Omental fat pad (tissue), 4 donors: ENCODE measurements around the gene EIF4EBP2. TPM values are rescaled to one million over a fixed set of nuclear protein-coding genes. Genes with fewer than 3 reads are reported as not detected.

Experiments used
- ATAC-seq: fragments of 150-250 bp; one replicate; pipeline ENCODE4 v1.9.1; 2016; ENCODE audit warnings: mild to moderate bottlenecking, moderate library complexity; ENCODE audit not compliant: low FRiP score
- DNase-seq: peaks from one replicate; pipeline ENCODE4 v3.0.0-alpha.2; 2019; ENCODE audit warnings: low spot score
- total RNA-seq, 4 donors: library from RNA; depleted of rRNA; stranded (reverse); fragments of >200 nt; gene quantifications; one replicate each; pipeline ENCODE4 v1.1.0, GENCODE V29; 2016
- TF ChIP-seq, protein P1 (sequence below), 3 donors: fragments of 450-650 bp; IDR thresholded peaks; one replicate each; pipeline ENCODE4 v1.5.1; 2016 to 2017; ENCODE audit warnings: antibody characterized with exemption in 3 of 3, mild to moderate bottlenecking in 3 of 3, moderate library complexity in 2 of 3

Gene EIF4EBP2
- total RNA-seq, 4 donors from 2014 or later = 104 to 195 (median 141) TPM

- DNase-seq (no peak), ATAC-seq (no peak)
These were observed 28.2 kb downstream of the EIF4EBP2 start for GRCh38 chr10:70432101-70432500.

GRCh38 chr10:70432561-70433263 lies 28.8 kb downstream of the EIF4EBP2 start:
- DNase-seq (no peak), ATAC-seq (no peak)
- TF ChIP-seq, protein P1, sequence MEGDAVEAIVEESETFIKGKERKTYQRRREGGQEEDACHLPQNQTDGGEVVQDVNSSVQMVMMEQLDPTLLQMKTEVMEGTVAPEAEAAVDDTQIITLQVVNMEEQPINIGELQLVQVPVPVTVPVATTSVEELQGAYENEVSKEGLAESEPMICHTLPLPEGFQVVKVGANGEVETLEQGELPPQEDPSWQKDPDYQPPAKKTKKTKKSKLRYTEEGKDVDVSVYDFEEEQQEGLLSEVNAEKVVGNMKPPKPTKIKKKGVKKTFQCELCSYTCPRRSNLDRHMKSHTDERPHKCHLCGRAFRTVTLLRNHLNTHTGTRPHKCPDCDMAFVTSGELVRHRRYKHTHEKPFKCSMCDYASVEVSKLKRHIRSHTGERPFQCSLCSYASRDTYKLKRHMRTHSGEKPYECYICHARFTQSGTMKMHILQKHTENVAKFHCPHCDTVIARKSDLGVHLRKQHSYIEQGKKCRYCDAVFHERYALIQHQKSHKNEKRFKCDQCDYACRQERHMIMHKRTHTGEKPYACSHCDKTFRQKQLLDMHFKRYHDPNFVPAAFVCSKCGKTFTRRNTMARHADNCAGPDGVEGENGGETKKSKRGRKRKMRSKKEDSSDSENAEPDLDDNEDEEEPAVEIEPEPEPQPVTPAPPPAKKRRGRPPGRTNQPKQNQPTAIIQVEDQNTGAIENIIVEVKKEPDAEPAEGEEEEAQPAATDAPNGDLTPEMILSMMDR (IDR thresholded peaks at IDR 0.05) = no peak

More at GRCh38 chr10:70432101-70432500, 28.2 kb downstream of the EIF4EBP2 start:
- TF ChIP-seq, protein P1 (IDR thresholded peaks at IDR 0.05) = no peak

DNA sequence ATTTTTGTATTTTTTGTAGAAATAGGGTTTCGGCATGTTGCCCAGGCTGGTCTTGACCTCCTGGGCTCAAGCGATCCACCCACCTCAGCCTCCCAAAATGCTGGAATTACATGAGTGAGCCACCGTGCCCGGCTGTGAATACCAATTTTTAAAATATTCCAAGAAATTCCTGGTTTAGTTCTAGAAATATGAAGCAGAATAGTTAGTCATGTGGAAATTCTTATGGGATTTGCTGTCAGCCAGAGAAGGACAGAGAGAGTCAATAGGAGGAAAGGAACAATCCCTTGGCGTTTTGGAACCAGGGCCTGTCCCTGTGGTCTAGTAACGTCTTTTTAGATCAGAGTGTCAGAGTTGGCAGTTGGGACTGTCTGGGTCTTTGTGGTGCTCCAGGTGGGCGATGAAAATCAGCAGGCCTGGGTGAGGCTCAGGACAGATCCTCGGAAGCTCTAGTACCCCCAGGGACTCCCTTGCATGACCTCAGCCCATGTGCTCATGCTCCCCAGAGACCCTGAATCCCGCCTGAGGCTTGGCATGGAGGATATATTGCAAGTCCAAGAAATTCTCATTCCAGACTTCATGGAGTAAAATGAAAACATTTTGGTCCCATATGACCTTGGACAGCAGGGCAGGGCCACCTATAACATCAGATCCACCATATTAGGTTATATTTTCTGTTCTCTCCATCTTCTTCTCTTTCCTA lies 29.8 kb downstream of the EIF4EBP2 start:
- TF ChIP-seq, protein P1 (IDR thresholded peaks at IDR 0.05) = no peak
- DNase-seq (no peak), ATAC-seq (no peak)

GRCh38 chr10:70435241-70436085 lies 31.5 kb downstream of the EIF4EBP2 start:
- no peak for DNase-seq
- ATAC-seq = no peak
- TF ChIP-seq, protein P1 (IDR thresholded peaks at IDR 0.05) = no peak

- TF ChIP-seq, protein P1 (IDR thresholded peaks at IDR 0.05) = no peak
- DNase-seq (no peak), ATAC-seq (no peak)
These were observed 33.8 kb downstream of the EIF4EBP2 start for GRCh38 chr10:70437721-70438120.

GRCh38 chr10:70440296-70441160 lies 36.6 kb downstream of the EIF4EBP2 start:
- ATAC-seq = no peak
- DNase-seq = no peak
- TF ChIP-seq, protein P1 (IDR thresholded peaks at IDR 0.05) = no peak
